ENCODE measurements around the gene MED16. TPM values are rescaled to one million over a fixed set of nuclear protein-coding genes. Genes with fewer than 3 reads are reported as not detected.

The MED16 gene
- total RNA-seq, 1 experiment from 2014 or later, result 69.1 TPM

DNA sequence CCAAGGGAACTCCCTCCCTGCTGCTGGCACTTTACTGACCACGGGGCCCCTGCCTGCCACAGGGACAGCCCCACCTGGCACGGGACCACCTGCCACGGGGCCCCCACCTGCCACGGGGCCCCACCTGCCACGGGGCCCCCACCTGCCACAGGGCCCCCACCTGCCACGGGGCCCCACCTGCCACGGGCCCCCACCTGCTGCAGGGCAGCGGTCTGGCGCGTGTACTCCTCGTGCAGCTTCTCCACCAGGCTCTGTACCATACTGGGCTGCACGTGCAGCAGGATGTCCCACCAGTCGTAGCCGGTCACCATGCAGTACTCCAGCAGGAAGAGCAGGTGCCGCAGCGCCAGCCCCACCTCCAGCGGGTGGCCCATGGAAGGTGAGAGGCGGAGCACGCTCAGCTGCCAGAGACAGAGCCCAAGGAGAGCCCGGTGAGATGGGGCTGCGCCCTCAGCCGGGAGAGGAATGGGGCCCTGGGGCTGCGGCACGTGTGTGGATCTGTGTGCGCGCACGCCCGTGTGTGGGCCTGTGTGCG lies 16.1 kb downstream of the MED16 start:
- DNase-seq, result no peak
- TF ChIP-seq, protein P1, sequence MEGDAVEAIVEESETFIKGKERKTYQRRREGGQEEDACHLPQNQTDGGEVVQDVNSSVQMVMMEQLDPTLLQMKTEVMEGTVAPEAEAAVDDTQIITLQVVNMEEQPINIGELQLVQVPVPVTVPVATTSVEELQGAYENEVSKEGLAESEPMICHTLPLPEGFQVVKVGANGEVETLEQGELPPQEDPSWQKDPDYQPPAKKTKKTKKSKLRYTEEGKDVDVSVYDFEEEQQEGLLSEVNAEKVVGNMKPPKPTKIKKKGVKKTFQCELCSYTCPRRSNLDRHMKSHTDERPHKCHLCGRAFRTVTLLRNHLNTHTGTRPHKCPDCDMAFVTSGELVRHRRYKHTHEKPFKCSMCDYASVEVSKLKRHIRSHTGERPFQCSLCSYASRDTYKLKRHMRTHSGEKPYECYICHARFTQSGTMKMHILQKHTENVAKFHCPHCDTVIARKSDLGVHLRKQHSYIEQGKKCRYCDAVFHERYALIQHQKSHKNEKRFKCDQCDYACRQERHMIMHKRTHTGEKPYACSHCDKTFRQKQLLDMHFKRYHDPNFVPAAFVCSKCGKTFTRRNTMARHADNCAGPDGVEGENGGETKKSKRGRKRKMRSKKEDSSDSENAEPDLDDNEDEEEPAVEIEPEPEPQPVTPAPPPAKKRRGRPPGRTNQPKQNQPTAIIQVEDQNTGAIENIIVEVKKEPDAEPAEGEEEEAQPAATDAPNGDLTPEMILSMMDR (IDR thresholded peaks at IDR 0.05; ENCODE audit: insufficient read depth in 1 of 2, low read depth in 1 of 2, low read length in 1 of 2, severe bottlenecking in 1 of 2, unreplicated experiment in 1 of 2), result no peak
- Histone ChIP-seq H3K4me1 (no peaks in the 10 kb centered on the region), H3K4me3 (ENCODE audit: low read depth, low read length) (no peak overlapping the region), H3K27me3 (replicated peaks; ENCODE audit: control insufficient read depth, insufficient read depth, low read length) (no peaks in the 10 kb centered on the region), H3K9me3 (no peaks in the 10 kb centered on the region), H3K36me3 (ENCODE audit: control insufficient read depth, insufficient read depth, low read length) (peaks cover 1% of the 10 kb centered on the region; the same call in 1 of the 2 replicates)
- Mint-ChIP-seq H3K36me3 (ENCODE audit: insufficient read depth, unreplicated experiment) (peaks cover 53% of the 10 kb centered on the region), H3K9me3 (ENCODE audit: unreplicated experiment) (no peaks in the 10 kb centered on the region), H3K4me1 (ENCODE audit: low read depth, unreplicated experiment) (no peaks in the 10 kb centered on the region), H3K27ac (ENCODE audit: unreplicated experiment) (no peak overlapping the region), H3K27me3 (ENCODE audit: insufficient read depth, unreplicated experiment) (no peaks in the 10 kb centered on the region), H3K4me3 (ENCODE audit: unreplicated experiment) (no peak overlapping the region)
- intact Hi-C loops (cut with micrococcal nuclease; ENCODE audit: unreplicated experiment), result no loop called here
- BruUV-seq (replicated peaks), result no TSS peak
- ChIA-PET POLR2A (no interaction called here), CTCF (no interaction called here)

DNA sequence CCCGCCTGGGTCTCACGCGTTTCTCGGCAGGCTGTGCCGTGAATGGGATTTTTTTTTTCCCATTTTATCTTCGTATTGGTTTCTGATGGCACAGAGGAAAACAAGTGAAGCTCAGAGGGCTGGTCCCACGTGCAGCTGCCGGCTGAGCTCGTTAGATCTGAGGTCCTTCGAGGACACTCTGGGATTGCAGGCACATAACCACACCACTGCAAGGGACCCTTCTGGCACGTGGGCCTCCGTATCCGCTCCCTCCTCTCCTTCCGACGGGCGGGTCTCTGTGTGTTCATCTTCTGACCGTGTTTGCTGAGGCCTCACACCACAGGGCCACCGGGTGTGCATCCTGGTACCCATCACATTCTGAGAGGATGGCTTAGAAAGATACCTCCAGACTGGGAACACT lies 16.9 kb downstream of the MED16 start:
- H3K4me1 Mint-ChIP-seq (ENCODE audit: low read depth, unreplicated experiment), result no peaks in the 10 kb centered on the region
- Histone ChIP-seq H3K27me3 (replicated peaks; ENCODE audit: control insufficient read depth, insufficient read depth, low read length) (no peaks in the 10 kb centered on the region), H3K4me3 (ENCODE audit: low read depth, low read length) (no peak overlapping the region), H3K4me1 (no peaks in the 10 kb centered on the region), H3K36me3 (ENCODE audit: control insufficient read depth, insufficient read depth, low read length) (peaks cover 1% of the 10 kb centered on the region), H3K9me3 (no peaks in the 10 kb centered on the region)
- peaks cover 53% of the 10 kb centered on the region for H3K36me3 Mint-ChIP-seq (ENCODE audit: insufficient read depth, unreplicated experiment)
- TF ChIP-seq, protein P1 (IDR thresholded peaks at IDR 0.05; ENCODE audit: insufficient read depth in 1 of 2, low read depth in 1 of 2, low read length in 1 of 2, severe bottlenecking in 1 of 2, unreplicated experiment in 1 of 2), result no peak
- DNase-seq, result no peak
- H3K9me3 Mint-ChIP-seq (ENCODE audit: unreplicated experiment), result no peaks in the 10 kb centered on the region
- H3K27me3 Mint-ChIP-seq (ENCODE audit: insufficient read depth, unreplicated experiment), result no peaks in the 10 kb centered on the region
- BruUV-seq (replicated peaks), result no TSS peak
- no peak overlapping the region for H3K4me3 Mint-ChIP-seq (ENCODE audit: unreplicated experiment)
- CTCF ChIA-PET, result no interaction called here
- intact Hi-C loops (cut with micrococcal nuclease; ENCODE audit: unreplicated experiment), result no loop called here
- POLR2A ChIA-PET, result no interaction called here
- H3K27ac Mint-ChIP-seq (ENCODE audit: unreplicated experiment), result no peak overlapping the region

DNA sequence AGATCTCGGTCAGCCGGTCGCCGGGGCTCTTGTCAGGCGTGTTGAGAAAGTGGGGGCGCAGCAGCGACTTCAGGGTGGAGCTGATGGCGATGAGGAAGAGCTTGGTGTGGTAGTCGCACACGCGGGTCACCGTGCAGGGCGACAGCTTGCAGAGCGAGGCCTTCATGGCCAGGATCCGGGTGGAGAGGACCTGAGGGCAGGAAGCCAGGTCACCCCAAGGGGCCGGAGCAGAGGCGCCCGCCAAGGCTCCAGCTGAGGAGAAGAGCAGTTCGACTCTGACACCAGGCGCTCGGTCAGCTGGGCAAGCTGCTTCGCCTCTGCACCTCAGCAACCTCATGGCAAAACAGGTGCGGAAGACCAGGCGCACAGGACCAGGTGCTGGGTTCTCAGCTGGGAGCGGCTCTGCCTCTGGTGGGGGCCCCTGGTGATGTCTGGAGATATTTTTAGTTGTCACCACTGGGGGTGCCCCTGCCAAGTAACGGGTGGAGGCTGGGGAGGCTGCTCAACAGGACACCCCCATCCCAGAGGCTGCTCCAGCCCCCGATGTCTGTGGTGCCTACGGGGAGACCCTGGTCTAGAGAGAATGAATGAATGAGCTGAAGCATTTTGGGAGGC lies 17.6 kb downstream of the MED16 start:
- Mint-ChIP-seq H3K36me3 (ENCODE audit: insufficient read depth, unreplicated experiment) (peaks cover 59% of the 10 kb centered on the region), H3K4me1 (ENCODE audit: low read depth, unreplicated experiment) (no peaks in the 10 kb centered on the region), H3K27me3 (ENCODE audit: insufficient read depth, unreplicated experiment) (no peaks in the 10 kb centered on the region), H3K27ac (ENCODE audit: unreplicated experiment) (no peak overlapping the region), H3K4me3 (ENCODE audit: unreplicated experiment) (no peak overlapping the region), H3K9me3 (ENCODE audit: unreplicated experiment) (no peaks in the 10 kb centered on the region)
- Histone ChIP-seq H3K4me3 (ENCODE audit: low read depth, low read length) (no peak overlapping the region), H3K9me3 (no peaks in the 10 kb centered on the region), H3K27me3 (replicated peaks; ENCODE audit: control insufficient read depth, insufficient read depth, low read length) (no peaks in the 10 kb centered on the region), H3K4me1 (no peaks in the 10 kb centered on the region), H3K36me3 (ENCODE audit: control insufficient read depth, insufficient read depth, low read length) (peaks cover 3% of the 10 kb centered on the region)
- ChIA-PET CTCF (no interaction called here), POLR2A (no interaction called here)
- no TSS peak for BruUV-seq (replicated peaks)
- DNase-seq, result no peak
- TF ChIP-seq, protein P1 (IDR thresholded peaks at IDR 0.05; ENCODE audit: insufficient read depth in 1 of 2, low read depth in 1 of 2, low read length in 1 of 2, severe bottlenecking in 1 of 2, unreplicated experiment in 1 of 2), result no peak
- intact Hi-C loops (cut with micrococcal nuclease; ENCODE audit: unreplicated experiment), result no loop called here
